ENCODE data around the gene ZCCHC8. TPM values are rescaled to one million over a fixed set of nuclear protein-coding genes. Genes with fewer than 3 reads are reported as not detected.
"Not testable (repeated sequence)": the region's sequence is repeated elsewhere in the genome, so short reads cannot be mapped to it uniquely, and the experiment has no call there.

Gene ZCCHC8
- total RNA-seq, 2 experiments from 2014 or later = 35.2 to 37.6 TPM

DNA sequence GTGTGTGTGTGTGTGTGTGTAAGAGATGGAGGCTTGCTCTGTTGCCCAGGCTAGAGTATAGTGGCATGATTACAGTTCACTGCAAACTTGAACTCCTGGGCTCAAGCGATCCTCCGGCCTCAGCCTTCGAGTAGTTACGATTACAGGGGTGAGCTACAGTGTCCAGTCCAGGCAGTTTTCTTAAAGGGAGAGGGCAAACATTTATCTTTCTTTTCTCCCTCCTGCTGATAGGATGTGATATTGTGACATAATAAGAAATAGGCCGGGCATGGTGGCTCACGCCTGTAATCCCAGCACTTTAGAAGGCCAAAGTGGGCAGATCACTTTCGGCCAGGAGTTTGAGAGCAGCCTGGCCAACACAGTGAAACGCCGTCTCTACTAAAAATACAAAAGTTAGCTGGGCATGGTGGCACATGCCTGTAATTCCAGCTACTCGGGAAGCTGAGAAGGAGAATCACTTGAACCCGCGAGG lies 46.4 kb downstream of the ZCCHC8 start:
- ChIA-PET POLR2A (interaction anchor here (0.6 kb wide), 1 partner anchor 1179 kb away, joined by 3 read pairs; the partner anchor contains the start of gene EIF2B1), CTCF (interaction anchor here (0.7 to 1.1 kb wide), 2 partner anchors 17 to 19 kb away, joined by 3 read pairs; no protein-coding TSS in a partner anchor)

GRCh38 chr12:122452701-122453285 lies 47.9 kb downstream of the ZCCHC8 start:
- ChIA-PET CTCF (interaction anchor here (0.6 kb wide), 1 partner anchor 52 kb away, joined by 4 read pairs; no protein-coding TSS in a partner anchor), POLR2A (no interaction called here)

- ChIA-PET POLR2A (interaction anchor here (0.6 to 1.0 kb wide), 2 partner anchors 25 to 51 kb away, joined by 3 to 5 read pairs; partner anchors contain the start of gene ZCCHC8), CTCF (interaction anchor here (1.1 to 1.9 kb wide), 2 partner anchors 22 to 51 kb away, joined by 3 to 6 read pairs; partner anchors contain the start of gene ZCCHC8)
These were observed 51.4 kb downstream of the ZCCHC8 start for GRCh38 chr12:122449317-122449716.

GRCh38 chr12:122447825-122448224 lies 52.9 kb downstream of the ZCCHC8 start:
- CTCF ChIA-PET = interaction anchor here (0.7 kb wide), 1 partner anchor 125 kb away, joined by 4 read pairs; no protein-coding TSS in a partner anchor
- POLR2A ChIA-PET = not testable (repeated sequence)

DNA sequence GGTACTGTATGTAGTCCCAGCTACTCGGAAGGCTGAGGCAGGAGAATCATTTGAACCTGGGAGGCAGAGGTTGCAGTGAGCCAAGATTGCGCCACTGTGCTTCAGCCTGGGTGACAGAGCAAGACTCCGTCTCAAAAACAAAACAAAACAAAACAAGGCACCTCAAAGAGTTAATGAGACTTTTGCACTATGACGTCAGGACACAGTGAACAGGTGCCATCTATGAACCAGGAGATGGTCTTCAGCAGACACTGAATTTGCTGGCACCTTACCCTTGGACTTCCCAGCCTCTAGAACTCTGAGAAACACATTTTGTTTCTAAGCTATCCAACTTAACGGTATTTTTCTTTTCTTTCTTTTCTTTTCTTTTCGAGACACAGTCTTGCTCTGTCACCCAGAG lies 54.3 kb downstream of the ZCCHC8 start:
- CTCF ChIA-PET, POLR2A ChIA-PET: not testable (repeated sequence)

DNA sequence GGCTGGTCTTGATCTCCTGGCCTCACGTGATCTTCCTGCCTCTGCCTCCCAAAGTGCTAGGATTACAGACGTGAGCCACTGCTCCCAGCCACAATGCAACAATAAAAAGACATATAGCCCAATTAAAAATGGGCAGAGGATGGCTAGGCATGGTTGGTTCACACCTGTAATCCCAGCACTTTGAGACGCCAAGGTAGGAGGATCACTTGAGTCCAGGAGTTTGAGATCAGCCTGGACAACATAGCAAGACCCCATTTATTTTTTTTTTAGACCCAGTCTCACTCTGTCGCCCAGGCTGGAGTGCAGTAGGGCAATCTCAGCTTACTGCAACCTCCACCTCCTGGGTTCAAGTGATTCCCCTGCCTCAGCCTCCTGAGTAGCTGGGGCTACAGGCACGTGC lies 56.7 kb downstream of the ZCCHC8 start:
- POLR2A ChIA-PET = not testable (repeated sequence)
- CTCF ChIA-PET = interaction anchor here (0.6 kb wide), 1 partner anchor 11 kb away, joined by 3 read pairs; no protein-coding TSS in a partner anchor

GRCh38 chr12:122438822-122439221 lies 61.9 kb downstream of the ZCCHC8 start:
- POLR2A ChIA-PET, CTCF ChIA-PET: not testable (repeated sequence)

DNA sequence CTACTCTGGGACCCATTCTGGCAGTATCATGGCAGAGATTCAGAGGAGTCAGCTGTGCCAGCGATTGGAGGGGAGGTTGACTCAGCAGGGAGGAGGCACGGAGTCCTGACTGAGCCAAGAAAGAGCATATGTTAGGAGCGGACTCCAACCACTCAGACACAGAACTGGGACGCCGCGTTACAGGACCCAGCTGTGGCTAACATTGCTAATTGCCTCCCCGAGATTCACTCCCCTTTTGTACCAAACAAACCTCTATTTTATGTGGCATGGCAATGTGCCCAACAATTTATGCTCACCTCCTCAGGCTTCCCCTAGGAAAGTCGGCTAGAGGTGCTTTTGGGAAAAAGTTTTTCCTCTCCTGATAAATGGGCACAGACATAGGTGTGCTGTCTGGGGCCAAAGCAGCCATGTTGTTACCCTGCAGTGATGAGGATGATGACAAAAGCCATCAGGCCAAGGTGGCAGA lies 63.0 kb downstream of the ZCCHC8 start:
- ChIA-PET POLR2A (no interaction called here), CTCF (interaction anchor here (1.0 kb wide), 1 partner anchor 34 kb away, joined by 3 read pairs; no protein-coding TSS in a partner anchor)

- CTCF ChIA-PET = interaction anchor here (0.5 to 1.2 kb wide), 3 partner anchors 12 to 36 kb away, joined by 3 read pairs; no protein-coding TSS in a partner anchor
- POLR2A ChIA-PET = no interaction called here
These were observed 65.5 kb downstream of the ZCCHC8 start for GRCh38 chr12:122435186-122435585.

DNA sequence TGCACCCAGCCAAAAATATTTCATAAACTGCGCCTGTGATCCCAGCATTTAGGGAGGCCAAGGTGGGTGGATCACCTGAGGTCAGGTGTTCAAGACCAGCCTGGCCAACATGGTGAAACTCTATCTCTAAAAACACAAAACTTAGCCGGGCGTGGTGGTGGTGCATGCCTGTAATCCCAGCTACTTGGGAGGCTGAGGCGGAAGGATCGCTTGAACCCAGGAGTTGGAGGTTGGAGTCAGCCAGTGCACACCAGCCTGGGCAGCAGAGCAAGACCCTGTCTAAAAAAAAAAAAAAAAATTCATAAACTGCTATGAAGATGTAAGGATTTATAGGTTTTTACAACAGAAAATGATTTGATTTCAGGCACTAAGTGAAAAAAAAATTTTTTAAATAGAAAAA lies 71.7 kb downstream of the ZCCHC8 start:
- POLR2A ChIA-PET = not testable (repeated sequence)
- CTCF ChIA-PET = interaction anchor here (0.8 kb wide), 1 partner anchor 10 kb away, joined by 3 read pairs; no protein-coding TSS in a partner anchor

- CTCF ChIA-PET = no interaction called here
- POLR2A ChIA-PET = interaction anchor here (0.7 kb wide), 1 partner anchor 405 kb away, joined by 3 read pairs; no protein-coding TSS in a partner anchor
These were observed 73.3 kb downstream of the ZCCHC8 start for GRCh38 chr12:122427403-122427802.

- CTCF ChIA-PET = interaction anchor here (0.6 to 1.2 kb wide), 3 partner anchors 11 to 23 kb away, joined by 3 to 6 read pairs (median 3); no protein-coding TSS in a partner anchor
- POLR2A ChIA-PET = interaction anchor here (1.2 kb wide), 1 partner anchor 11 kb away, joined by 3 read pairs; no protein-coding TSS in a partner anchor
These were observed 77.2 kb downstream of the ZCCHC8 start for GRCh38 chr12:122423258-122424165.

DNA sequence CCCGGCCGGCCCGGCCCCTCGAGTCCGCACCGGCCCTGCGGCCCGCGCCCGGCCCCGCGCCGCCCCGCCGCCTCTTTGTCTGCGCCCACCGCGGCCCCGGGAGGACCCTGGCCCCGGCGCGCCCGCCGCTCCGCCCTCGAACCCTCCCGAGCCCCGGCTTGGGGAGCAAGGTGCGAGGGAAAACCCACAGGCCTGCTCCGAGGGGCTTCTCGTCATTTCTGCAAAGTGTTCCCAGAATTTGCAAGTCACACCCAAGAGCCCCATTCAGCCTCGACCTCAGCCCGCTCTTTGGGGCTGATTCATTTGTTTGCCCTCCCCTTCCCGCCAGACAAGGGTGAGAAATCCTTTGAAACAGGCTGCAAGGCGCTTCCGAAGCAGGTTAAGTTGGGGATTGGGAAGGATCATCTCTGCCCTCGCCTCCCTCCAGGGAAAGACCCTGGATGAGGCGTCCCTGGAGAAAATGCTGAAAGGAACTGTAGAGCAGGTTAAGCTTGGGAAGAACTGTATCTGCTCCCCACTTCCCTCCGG lies 77.9 kb downstream of the ZCCHC8 start:
- CTCF ChIA-PET = interaction anchor here (0.6 to 1.5 kb wide), 7 partner anchors 10 to 466 kb away, joined by 3 to 9 read pairs (median 4); no protein-coding TSS in a partner anchor

GRCh38 chr12:122421821-122422729 lies 78.7 kb downstream of the ZCCHC8 start, which contains the start of gene CLIP1:
Gene CLIP1, minus strand, starts transcription at chr12:122422669. Its CDS starts 42,217 bp downstream, at chr12:122380452.
- ChIA-PET POLR2A (interaction anchor here (0.6 kb wide), 3 partner anchors 8 to 104 kb away, joined by 3 read pairs; no protein-coding TSS in a partner anchor), CTCF (interaction anchor here (1.0 to 1.5 kb wide), 6 partner anchors 9 to 467 kb away, joined by 3 to 9 read pairs (median 4); no protein-coding TSS in a partner anchor)

More for the DNA sequence above, 77.9 kb downstream of the ZCCHC8 start:
- POLR2A ChIA-PET = interaction anchor here (1.2 kb wide), 1 partner anchor 10 kb away, joined by 3 read pairs; no protein-coding TSS in a partner anchor

Data from activated CD8-positive, alpha-beta memory T cell treated with anti-CD3 and anti-CD28 coated beads for 36 hours (primary cell).